K562 (cell line): ENCODE results near the gene KIF1A. TPM values are rescaled to one million over a fixed set of nuclear protein-coding genes. Genes with fewer than 3 reads are reported as not detected.

Experiments used
- ATAC-seq: fragments of 200-7000 bp; cut with Tn5 transposase; 3 replicates; pipeline ENCODE4 v1.9.1; 2020; ENCODE audit warnings: moderate library complexity
- BruUV-seq: library from RNA; stranded (reverse); fragments of 400-500 nt; replicated peaks from 2 replicates; lab custom pipeline; 2021; lab: Mats Ljungman, UMichigan
- CTCF ChIA-PET: fragments of 300-600 bp; formaldehyde crosslinking; extraction: SDS; loops from one replicate; lab custom pipeline; 2021; ENCODE audit warnings: low intra/inter-chr PET ratio; lab: Yijun Ruan, JAX
- POLR2A ChIA-PET: fragments of 300-600, 350-650 bp; sonication (Branson Sonifier 250); formaldehyde crosslinking; extraction: SDS; loops from one replicate; lab custom pipeline; 2021; ENCODE audit warnings: antibody characterized with exemption, inconsistent platforms; lab: Yijun Ruan, JAX
- DNase-seq, 4 experiments: peaks; one replicate each; pipeline versions ENCODE4 v3.0.0 to v3.0.0-alpha.2; 2011 to 2018; ENCODE audit warnings: low spot score in 3 of 4, mixed read lengths in 3 of 4; ENCODE audit errors: extremely low read depth in 1 of 4
- FAIRE-seq: peaks from 2 replicates; lab custom pipeline; 2011; peaks lifted over from hg19 to GRCh38; lab: Jason Lieb, UNC
- H2AFZ ChIP-seq: 2 replicates; pipeline ENCODE4 v1.6.0; 2011; ENCODE audit warnings: low read depth, low read length, control low read depth, inconsistent platforms
- H3K27ac ChIP-seq: fragments of 200-600 bp; 3 replicates; pipeline ENCODE4 v1.8.0; 2011; ENCODE audit warnings: low read depth, mild to moderate bottlenecking, control low read depth, inconsistent platforms, low read length, moderate library complexity, mixed read lengths; ENCODE audit errors: extremely low read depth
- H3K27me3 ChIP-seq, 2 experiments: fragments of 300-600 bp in 1 of 2; 2 replicates in 1 of 2; 3 replicates in 1 of 2; pipeline versions ENCODE4 v1.6.0 to v1.8.0; 2011; ENCODE audit warnings: inconsistent platforms in 2 of 2, low read length in 2 of 2, mild to moderate bottlenecking in 1 of 2, mixed read lengths in 1 of 2, moderate library complexity in 1 of 2; ENCODE audit not compliant: control insufficient read depth in 2 of 2, insufficient read depth in 2 of 2
- H3K36me3 ChIP-seq: fragments of 300-600 bp; 3 replicates; pipeline ENCODE4 v1.8.0; 2011; ENCODE audit warnings: mild to moderate bottlenecking, low read length, inconsistent platforms; ENCODE audit not compliant: control insufficient read depth, insufficient read depth
- H3K4me1 ChIP-seq, 2 experiments: fragments of 200-600 bp in 1 of 2; replicated peaks in 1 of 2; 2 replicates in 1 of 2; 3 replicates in 1 of 2; pipeline versions ENCODE4 v1.5.1 to v1.8.0; 2011; ENCODE audit warnings: inconsistent platforms in 2 of 2, low read length in 2 of 2, mild to moderate bottlenecking in 1 of 2, mixed read lengths in 1 of 2, moderate library complexity in 1 of 2; ENCODE audit not compliant: control insufficient read depth in 2 of 2, insufficient read depth in 2 of 2
- H3K4me2 ChIP-seq: 2 replicates; pipeline ENCODE4 v1.6.1; 2011; ENCODE audit warnings: low read length, control low read depth, inconsistent platforms, mixed read lengths; ENCODE audit not compliant: insufficient read depth
- H3K4me3 ChIP-seq: fragments of 200-600 bp; sonication (generic), shearing (Covaris generic); 2 replicates; pipeline ENCODE4 v1.5.1; 2016; ENCODE audit warnings: control low read depth, inconsistent platforms
- H3K79me2 ChIP-seq: fragments of 200-600 bp; 3 replicates; pipeline ENCODE4 v1.8.0; 2011; ENCODE audit warnings: low read length, inconsistent platforms; ENCODE audit not compliant: control insufficient read depth, insufficient read depth
- H3K9ac ChIP-seq, 2 experiments: 2 replicates each; pipeline versions ENCODE4 v1.6.0 to v1.6.1; 2011; ENCODE audit warnings: low read depth in 2 of 2, low read length in 2 of 2, control low read depth in 1 of 2, inconsistent platforms in 1 of 2, mild to moderate bottlenecking in 1 of 2, mixed read lengths in 1 of 2; ENCODE audit not compliant: insufficient read depth in 1 of 2
- H3K9me1 ChIP-seq: one replicate; pipeline ENCODE4 v1.6.0; 2011; ENCODE audit warnings: inconsistent platforms, mild to moderate bottlenecking, low read length, moderate library complexity; ENCODE audit not compliant: control insufficient read depth, insufficient read depth
- H3K9me3 ChIP-seq: replicated peaks from 2 replicates; pipeline ENCODE4 v1.5.1; 2011; ENCODE audit warnings: low read depth, low read length, inconsistent platforms; ENCODE audit not compliant: control insufficient read depth, insufficient read depth
- H4K20me1 ChIP-seq: replicated peaks from 2 replicates; pipeline ENCODE4 v1.6.1; 2011; ENCODE audit warnings: low read length, inconsistent platforms, mixed read lengths; ENCODE audit not compliant: control insufficient read depth, insufficient read depth
- CSDE1 ChIP-seq, 2 experiments: fragments of 450-650 bp; IDR thresholded peaks; 2 replicates each; pipeline ENCODE4 v1.6.1; 2016; ENCODE audit warnings: mild to moderate bottlenecking in 1 of 2
- DPF2 ChIP-seq: fragments of 450-650 bp; IDR thresholded peaks from 2 replicates; pipeline ENCODE4 v1.6.1; 2016
- HOMEZ ChIP-seq: fragments of 250-450 bp; sonication (Bioruptor Pico); IDR thresholded peaks from 2 replicates; pipeline ENCODE4 v1.4.0; 2020; ENCODE audit warnings: mild to moderate bottlenecking, moderate library complexity
- NR1H2 ChIP-seq: sonication (generic); formaldehyde crosslinking; IDR thresholded peaks from 2 replicates; pipeline ENCODE4 v1.4.0; 2020; ENCODE audit warnings: mild to moderate bottlenecking, missing genetic modification reagents
- RBM22 ChIP-seq: fragments of 200-400 bp; formaldehyde crosslinking; IDR thresholded peaks from 2 replicates; pipeline ENCODE4 v1.6.1; 2018; ENCODE audit warnings: low read length, low read depth; ENCODE audit not compliant: poor library complexity, severe bottlenecking
- RCOR1 ChIP-seq, 2 experiments: IDR thresholded peaks; 2 replicates each; pipeline ENCODE4 v1.6.1; 2012; ENCODE audit warnings: low read depth in 2 of 2, low read length in 2 of 2, borderline replicate concordance in 1 of 2, improper control_type of control experiment in 1 of 2
- RFX1 ChIP-seq: fragments of 450-650 bp; IDR thresholded peaks from 2 replicates; pipeline ENCODE4 v1.6.1; 2016; ENCODE audit warnings: mild to moderate bottlenecking, moderate library complexity
- RREB1 ChIP-seq: fragments of 250-450 bp; sonication (Bioruptor Pico); IDR thresholded peaks from 2 replicates; pipeline ENCODE4 v1.4.0; 2020
- SIN3B ChIP-seq: fragments of 450-650 bp; IDR thresholded peaks from 2 replicates; pipeline ENCODE4 v1.6.1; 2017; ENCODE audit warnings: low read depth, mild to moderate bottlenecking, moderate library complexity
- ZNF263 ChIP-seq: sonication (generic); formaldehyde crosslinking; IDR thresholded peaks from 2 replicates; pipeline ENCODE4 v1.8.0; 2022; ENCODE audit warnings: mild to moderate bottlenecking, missing genetic modification reagents, borderline replicate concordance
- WGBS: fragments of 100-300 bp; shearing (Covaris generic); methylation state at CpG from one replicate; pipeline ENCODE4 v1.1.6; 2016; ENCODE audit warnings: low coverage, mixed read lengths; ENCODE audit not compliant: insufficient coverage; ENCODE audit errors: missing lambda C conversion rate; 5-methylcytosine and 5-hydroxymethylcytosine counted together
- in situ Hi-C: fragments of 300-500 bp; cut with MboI; formaldehyde crosslinking; loops from 4 replicates; pipeline ENCODE4 v1.15.0; 2018; ENCODE audit warnings: inconsistent platforms, mixed read lengths
- intact Hi-C: fragments of 100-400 bp; cut with micrococcal nuclease; formaldehyde crosslinking; loops from 2 replicates; pipeline ENCODE4 v1.14.2; 2022
- polyA plus RNA-seq, 8 experiments: library from polyadenylated mRNA; depleted of rRNA in 4 of 8; stranded (reverse) in 5 of 8; unstranded in 3 of 8; fragments of >200 nt; fragmentation: Nextera tagmentation in 2 of 8; fragmentation: Illumina TruSeq in 1 of 8; extraction: Ambion mirVana in 2 of 8; extraction: Trizol in 1 of 8; gene quantifications; 2 replicates each; pipeline versions ENCODE4 v1.2.1 to v1.2.3, GENCODE V29; 2011 to 2014; ENCODE audit warnings: inconsistent platforms in 1 of 8, missing spikeins in 1 of 8
- total RNA-seq, 7 experiments: library from RNA; depleted of rRNA in 6 of 7; stranded (reverse); fragments of >200 nt in 6 of 7; fragmentation: Illumina TruSeq in 2 of 7; extraction: Trizol in 2 of 7; gene quantifications; 2 replicates each; pipeline versions ENCODE4 v1.2.1 to v1.2.3, GENCODE V29; 2011 to 2021; ENCODE audit warnings: low replicate concordance in 1 of 7
- TF ChIP-seq, protein P1 (sequence below): fragments of 200-800 bp; sonication (Bioruptor generic); IDR thresholded peaks from 2 replicates; pipeline ENCODE4 v1.6.1; 2017; ENCODE audit warnings: missing genetic modification characterization, missing compliant biosample characterization

The KIF1A gene
- total and polyA plus RNA-seq, 9 of the 15 experiments (the other 6 are each of a cell fraction or from before 2014, with no cell fraction given): 0.07 to 1.4 (median 0.45) TPM; not detected in 2

GRCh38 chr2:240832921-240833494 lies 13.0 kb upstream of the KIF1A start (continued):
- TF ChIP-seq DPF2 (no peak), SIN3B (no peak), HOMEZ (CRISPR knock-in tag) (no peak)
- TF ChIP-seq, all 486 proteins: peak for 0

- H3K36me3 ChIP-seq: no peaks in the 10 kb centered on the region
- DNase-seq: peak; percentile 91 to 96 (median 94)
- WGBS: under 1% methylated on average over 23 of the region's 54 CpGs
- H4K20me1 ChIP-seq: no peaks in the 10 kb centered on the region
- in situ Hi-C loops (no loop called here), intact Hi-C loops (no loop called here)
- FAIRE-seq: peak; percentile 6
- H3K9ac ChIP-seq: no peak overlapping the region
- POLR2A ChIA-PET: no interaction called here
- peaks cover 0 to 7% of the 10 kb centered on the region in 2 experiments; a peak in 2 of 5 replicates for H3K4me1 ChIP-seq
- no peaks in the 10 kb centered on the region for H3K9me1 ChIP-seq
- H3K79me2 ChIP-seq: no peaks in the 10 kb centered on the region
- CTCF ChIA-PET: no interaction called here
- no peak overlapping the region for H3K27ac ChIP-seq
- peak overlapping the region; percentile 39; the same call in 1 of the 2 replicates for H3K4me2 ChIP-seq
- H3K4me3 ChIP-seq: no peak overlapping the region
- H3K27me3 ChIP-seq: peaks cover 3 to 21% of the 10 kb centered on the region in 2 experiments; a peak in 3 of 5 replicates
- ATAC-seq: peak; percentile 99
- H2AFZ ChIP-seq: peak overlapping the region; percentile 53; the same call in 1 of the 2 replicates
- BruUV-seq: no TSS peak
- no peaks in the 10 kb centered on the region for H3K9me3 ChIP-seq
- peak in 1 of 2 experiments; percentile 95; a peak in 3 of 4 replicates for TF ChIP-seq RCOR1 (IDR thresholded peaks at IDR 0.05; ENCODE audit: borderline replicate concordance in 1 of 2, low read depth in 2 of 2, low read length in 2 of 2)
- TF ChIP-seq NR1H2: no peak
- TF ChIP-seq CSDE1 (IDR thresholded peaks at IDR 0.05): peak in 1 of 2 experiments; percentile 96; a peak in 2 of 4 replicates
- TF ChIP-seq RFX1: peak; percentile 99
- TF ChIP-seq, protein P1, sequence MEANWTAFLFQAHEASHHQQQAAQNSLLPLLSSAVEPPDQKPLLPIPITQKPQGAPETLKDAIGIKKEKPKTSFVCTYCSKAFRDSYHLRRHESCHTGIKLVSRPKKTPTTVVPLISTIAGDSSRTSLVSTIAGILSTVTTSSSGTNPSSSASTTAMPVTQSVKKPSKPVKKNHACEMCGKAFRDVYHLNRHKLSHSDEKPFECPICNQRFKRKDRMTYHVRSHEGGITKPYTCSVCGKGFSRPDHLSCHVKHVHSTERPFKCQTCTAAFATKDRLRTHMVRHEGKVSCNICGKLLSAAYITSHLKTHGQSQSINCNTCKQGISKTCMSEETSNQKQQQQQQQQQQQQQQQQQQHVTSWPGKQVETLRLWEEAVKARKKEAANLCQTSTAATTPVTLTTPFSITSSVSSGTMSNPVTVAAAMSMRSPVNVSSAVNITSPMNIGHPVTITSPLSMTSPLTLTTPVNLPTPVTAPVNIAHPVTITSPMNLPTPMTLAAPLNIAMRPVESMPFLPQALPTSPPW (CRISPR knock-in tag): peak; percentile 49
- TF ChIP-seq RREB1 (CRISPR knock-in tag): peak; percentile 99
- TF ChIP-seq RBM22: peak; percentile 99
- TF ChIP-seq ZNF263: no peak
Observed at GRCh38 chr2:240832205-240832727, 12.2 kb upstream of the KIF1A start.
